Spinal cord (tissue), 10 donors: ENCODE measurements around the gene TRIP4. TPM values are rescaled to one million over a fixed set of nuclear protein-coding genes. Genes with fewer than 3 reads are reported as not detected.
A peak's percentile ranks its signal among the peaks of the same experiment; 100 is the strongest.

ENCODE experiments used
- DNase-seq, 6 donors: peaks; one replicate each; pipeline versions ENCODE4 v3.0.0 to v3.0.0-alpha.2; 2013 to 2015; ENCODE audit warnings: low spot score in 6 of 6, low read depth in 4 of 6
- H3K27ac ChIP-seq: one replicate; pipeline ENCODE4 v1.5.1; 2013; ENCODE audit warnings: low read depth, low read length, control low read depth
- H3K27me3 ChIP-seq: one replicate; pipeline ENCODE4 v1.6.1; 2013; ENCODE audit warnings: low read length; ENCODE audit not compliant: control insufficient read depth, insufficient read depth
- H3K36me3 ChIP-seq: one replicate; pipeline ENCODE4 v1.6.1; 2013; ENCODE audit warnings: low read length; ENCODE audit not compliant: control insufficient read depth, insufficient read depth
- H3K4me1 ChIP-seq: one replicate; pipeline ENCODE4 v1.6.1; 2013; ENCODE audit warnings: low read length; ENCODE audit not compliant: control insufficient read depth, insufficient read depth
- H3K4me3 ChIP-seq: one replicate; pipeline ENCODE4 v1.5.1; 2013; ENCODE audit warnings: low read depth, low read length, control low read depth
- H3K9me3 ChIP-seq: one replicate; pipeline ENCODE4 v1.6.1; 2013; ENCODE audit warnings: low read length; ENCODE audit not compliant: control insufficient read depth, insufficient read depth
- WGBS: methylation state at CpG from one replicate; pipeline ENCODE4 v1.1.5; 2013; ENCODE audit warnings: missing lambda C conversion rate; ENCODE audit not compliant: insufficient coverage; 5-methylcytosine and 5-hydroxymethylcytosine counted together
- polyA plus RNA-seq, 2 donors: library from polyadenylated mRNA; unstranded; fragments of 120-200 nt; gene quantifications; one replicate each; pipeline ENCODE4 v1.2.1, GENCODE V29; 2013; ENCODE audit not compliant: insufficient read length in 2 of 2
- total RNA-seq, 2 donors: library from RNA; depleted of rRNA in 1 of 2; stranded (reverse); fragments of 120-200 nt in 1 of 2; fragments of >200 nt in 1 of 2; gene quantifications; one replicate each; pipeline versions ENCODE4 v1.2.3 to v1.2.4, GENCODE V29; 2013 to 2014
- donor health status: healthy.

TRIP4 gene
- total and polyA plus RNA-seq, 4 donors = 15.3 to 28.4 (median 23.0) TPM

DNA sequence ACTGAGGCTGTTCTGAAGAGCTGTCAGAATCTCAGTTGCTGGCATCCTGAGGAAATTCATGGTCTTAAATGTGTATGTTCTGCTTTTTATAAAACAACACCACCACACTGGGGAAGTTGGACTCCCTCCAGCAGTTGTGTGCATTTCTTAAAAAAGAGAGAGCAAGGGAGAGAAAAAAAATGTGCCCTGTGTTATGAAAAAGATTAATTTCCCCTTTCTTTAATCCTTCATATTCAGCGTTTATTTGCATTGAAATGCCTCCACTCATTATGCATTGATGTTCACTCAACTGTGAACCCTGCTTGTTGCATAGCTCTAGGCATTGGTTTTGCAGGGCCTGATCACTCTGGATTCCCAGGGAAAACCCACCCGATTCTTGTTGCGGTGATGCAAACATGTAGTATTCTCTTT, 68.3 kb downstream of the TRIP4 start:
- H3K9me3 ChIP-seq = no peaks in the 10 kb centered on the region
- peaks cover 9% of the 10 kb centered on the region for H3K4me1 ChIP-seq
- H3K27me3 ChIP-seq = no peaks in the 10 kb centered on the region
- peak in 2 of 6 donors; percentile 55 to 74 for DNase-seq
- H3K27ac ChIP-seq = no peak overlapping the region
- H3K36me3 ChIP-seq = peaks cover 3% of the 10 kb centered on the region
- H3K4me3 ChIP-seq = no peak overlapping the region
- whole genome bisulfite sequencing = 19% methylated on average over 3 of the region's 3 CpGs

DNA sequence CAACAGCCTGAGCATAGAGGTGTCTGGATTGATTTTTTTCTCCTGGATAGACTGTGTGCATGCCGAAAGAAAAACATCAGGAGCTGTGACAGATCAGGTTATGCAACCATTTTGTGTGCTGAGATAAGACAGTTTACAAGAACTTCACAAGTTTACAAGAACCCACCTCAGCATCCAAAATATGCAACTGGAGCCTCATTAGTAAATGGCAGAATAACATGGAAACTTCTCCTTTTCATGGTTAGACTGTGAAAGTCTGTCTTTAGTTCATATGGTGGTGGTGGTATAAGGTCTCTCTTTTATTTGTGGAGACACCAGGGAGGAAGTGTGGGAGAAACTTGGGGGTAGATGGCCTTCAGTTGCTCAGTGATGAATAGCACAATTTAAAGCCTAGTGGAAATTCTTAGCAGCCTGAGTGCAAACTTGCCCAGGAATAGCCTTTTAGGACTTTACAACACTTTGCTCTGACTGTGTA, 69.0 kb downstream of the TRIP4 start:
- H3K4me1 ChIP-seq = peaks cover 10% of the 10 kb centered on the region

DNA sequence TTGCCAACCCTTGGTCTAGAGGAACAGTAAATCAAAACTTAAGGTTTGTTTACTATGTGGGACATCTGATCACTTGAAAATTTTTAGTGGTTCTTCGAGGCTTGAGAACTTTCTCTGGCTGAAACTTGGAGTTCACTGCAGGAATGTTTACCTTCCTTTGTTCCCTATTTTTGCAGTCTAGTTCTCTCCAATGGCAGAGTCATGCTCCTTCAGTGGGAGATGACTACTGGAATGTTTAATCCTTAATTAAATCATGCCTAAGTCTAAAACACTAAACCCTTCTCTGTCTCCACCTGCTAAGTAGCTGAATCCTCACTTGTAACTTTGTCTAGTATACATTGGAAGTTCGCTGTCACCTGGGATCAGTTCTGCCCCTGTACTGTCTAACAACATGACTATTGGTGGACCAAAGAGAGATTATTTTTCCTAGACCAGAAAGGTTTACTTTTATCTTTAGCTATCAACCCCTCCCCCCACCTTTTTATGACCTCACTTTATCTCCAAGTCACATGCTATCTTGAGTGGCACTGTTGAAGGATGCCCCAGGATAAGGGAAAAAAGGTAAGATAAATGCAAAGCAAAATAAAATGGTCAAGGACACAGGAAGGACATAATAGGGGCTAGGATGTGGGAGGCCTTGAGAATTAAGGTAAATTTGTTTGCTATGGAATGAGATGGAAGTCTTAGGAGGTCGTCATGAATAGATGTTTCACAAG, 71.6 kb downstream of the TRIP4 start:
- H3K36me3 ChIP-seq = no peaks in the 10 kb centered on the region
- H3K27ac ChIP-seq = no peak overlapping the region
- no peak for DNase-seq
- H3K27me3 ChIP-seq = no peaks in the 10 kb centered on the region
- WGBS = 55% methylated on average over 2 of the region's 3 CpGs
- no peak overlapping the region for H3K4me3 ChIP-seq
- peaks cover 19% of the 10 kb centered on the region for H3K4me1 ChIP-seq
- no peaks in the 10 kb centered on the region for H3K9me3 ChIP-seq

More for the DNA sequence above, 69.0 kb downstream of the TRIP4 start:
- Histone ChIP-seq H3K4me3 (no peak overlapping the region), H3K36me3 (no peaks in the 10 kb centered on the region), H3K27me3 (no peaks in the 10 kb centered on the region), H3K9me3 (no peaks in the 10 kb centered on the region), H3K27ac (peak overlapping the region; percentile 16)
- WGBS = 40% methylated on average over 1 of the region's 1 CpG
- no peak for DNase-seq

DNA sequence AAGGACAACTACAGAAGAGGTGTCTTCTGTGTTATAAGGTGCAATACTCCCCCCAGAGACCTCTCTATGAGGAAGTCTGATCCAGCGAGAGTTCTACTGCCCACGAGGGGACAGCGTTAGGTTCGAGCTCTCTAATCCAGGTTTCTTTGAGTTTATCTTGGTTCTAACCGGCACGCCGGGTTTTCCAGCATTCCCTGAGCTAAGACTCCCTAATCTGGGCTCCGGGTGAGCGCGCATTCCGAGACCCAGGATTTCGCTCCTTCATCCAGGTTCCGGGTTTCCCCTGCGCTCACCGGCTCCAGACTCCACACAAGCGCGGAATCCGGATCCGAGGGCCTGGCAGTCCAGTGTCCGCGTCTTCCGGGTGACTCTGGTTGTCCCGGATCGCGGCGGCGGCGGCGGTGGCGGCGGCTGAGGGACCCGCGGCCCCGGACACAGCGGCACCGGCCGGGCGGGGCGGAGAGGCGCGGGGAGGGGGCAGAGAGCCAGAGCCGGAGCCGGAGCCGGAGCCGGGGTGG, 72.6 kb downstream of the TRIP4 start, which contains the start of gene ZNF609:
Gene ZNF609, plus strand, starts transcription at position 373 of the 518 bp plus-strand sequence. CDS start 38,842 bp downstream, outside the sequence.
- Histone ChIP-seq H3K36me3 (no peaks in the 10 kb centered on the region), H3K4me3 (peak within 1 kb of the TSS; percentile 51), H3K27me3 (no peaks in the 10 kb centered on the region), H3K9me3 (no peaks in the 10 kb centered on the region), H3K4me1 (peaks cover 19% of the 10 kb centered on the region), H3K27ac (peak within 1 kb of the TSS; percentile 86)
- DNase-seq = peak; percentile 90 to 99 (median 94)
- under 1% methylated on average over 38 of the region's 45 CpGs for WGBS

DNA sequence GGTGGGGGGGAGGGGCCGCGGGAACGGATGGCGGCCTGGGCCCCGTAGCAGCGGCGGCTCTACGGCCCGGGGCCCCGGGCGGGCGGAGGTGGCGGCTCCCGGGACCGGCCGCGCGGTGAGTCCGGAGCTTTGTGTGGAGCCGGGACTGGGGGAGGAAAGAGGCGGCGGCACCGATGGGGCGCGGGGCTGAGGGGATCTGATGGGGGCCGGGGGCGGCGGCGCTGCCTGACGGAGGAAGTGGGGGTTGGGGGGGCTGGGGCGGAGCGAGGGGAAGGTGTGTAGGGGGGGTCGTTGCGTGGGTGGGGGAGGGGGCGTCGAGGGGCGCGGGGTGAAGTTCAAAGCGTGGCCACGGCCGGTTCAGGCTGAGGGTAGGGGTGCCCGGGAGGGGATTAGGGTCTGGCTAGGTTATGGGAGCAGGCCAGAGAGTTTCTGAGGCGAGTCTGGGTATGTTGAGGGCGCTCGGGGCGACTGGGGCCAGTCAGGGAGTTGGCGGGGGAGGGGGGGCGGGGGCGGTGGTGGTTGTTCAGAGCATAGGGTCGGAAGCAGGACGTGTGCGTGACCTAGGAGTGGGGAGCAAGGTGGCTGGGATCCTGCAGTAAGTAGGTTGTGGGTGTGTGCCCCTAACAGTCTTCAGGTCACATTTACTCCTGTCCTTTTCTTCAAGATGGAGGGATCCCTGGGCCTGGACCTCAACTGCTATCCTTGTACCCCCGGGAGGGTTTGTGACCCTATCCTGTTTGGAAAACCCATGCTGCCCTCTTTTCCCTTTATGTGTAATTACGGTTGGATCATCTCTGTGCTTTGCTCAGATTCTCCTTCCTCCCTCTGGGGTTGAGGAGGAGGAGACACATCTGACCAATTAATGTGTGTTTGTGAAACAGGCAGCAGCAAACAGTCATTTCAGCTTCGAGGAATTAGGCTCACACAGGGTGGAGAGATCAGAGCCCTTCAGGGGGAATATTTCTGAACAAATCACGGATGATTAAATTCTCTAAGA, 73.4 kb downstream of the TRIP4 start:
- Histone ChIP-seq H3K27me3 (no peaks in the 10 kb centered on the region), H3K4me3 (peak overlapping the region; percentile 50), H3K9me3 (no peaks in the 10 kb centered on the region), H3K27ac (peak overlapping the region; percentile 86), H3K36me3 (no peaks in the 10 kb centered on the region), H3K4me1 (peaks cover 22% of the 10 kb centered on the region)
- DNase-seq = peak; percentile 38 to 94 (median 62)
- WGBS = 0% methylated on average over 20 of the region's 56 CpGs

DNA sequence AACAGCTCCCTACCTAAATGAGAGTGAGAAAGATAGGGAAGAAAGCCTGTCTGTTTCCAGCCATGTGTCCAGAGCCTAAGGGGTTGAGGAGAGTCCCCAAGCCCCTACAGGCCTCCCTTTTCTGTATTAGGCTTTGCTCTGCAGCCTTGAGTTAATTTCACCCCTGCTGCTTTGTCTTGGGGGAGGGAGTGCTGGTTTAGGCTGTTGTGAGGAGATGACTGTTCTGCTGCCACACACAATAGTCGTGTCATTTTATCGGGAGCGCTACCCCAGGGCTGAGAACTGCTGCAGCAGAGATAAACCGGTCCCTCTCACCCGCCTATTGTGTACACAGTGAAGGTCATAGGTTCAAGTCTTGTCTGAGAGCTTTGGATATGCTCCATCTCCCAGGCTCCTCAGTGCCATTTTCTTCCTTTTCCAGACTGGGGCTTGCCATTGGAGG, 74.1 kb downstream of the TRIP4 start:
- WGBS = 0% methylated on average over 5 of the region's 5 CpGs
- no peaks in the 10 kb centered on the region for H3K36me3 ChIP-seq
- peak in 3 of 6 donors; percentile 43 to 88 (median 82) for DNase-seq
- peaks cover 22% of the 10 kb centered on the region for H3K4me1 ChIP-seq
- H3K4me3 ChIP-seq = peak overlapping the region; percentile 50
- H3K27ac ChIP-seq = peak overlapping the region; percentile 86
- no peaks in the 10 kb centered on the region for H3K9me3 ChIP-seq
- H3K27me3 ChIP-seq = no peaks in the 10 kb centered on the region

DNA sequence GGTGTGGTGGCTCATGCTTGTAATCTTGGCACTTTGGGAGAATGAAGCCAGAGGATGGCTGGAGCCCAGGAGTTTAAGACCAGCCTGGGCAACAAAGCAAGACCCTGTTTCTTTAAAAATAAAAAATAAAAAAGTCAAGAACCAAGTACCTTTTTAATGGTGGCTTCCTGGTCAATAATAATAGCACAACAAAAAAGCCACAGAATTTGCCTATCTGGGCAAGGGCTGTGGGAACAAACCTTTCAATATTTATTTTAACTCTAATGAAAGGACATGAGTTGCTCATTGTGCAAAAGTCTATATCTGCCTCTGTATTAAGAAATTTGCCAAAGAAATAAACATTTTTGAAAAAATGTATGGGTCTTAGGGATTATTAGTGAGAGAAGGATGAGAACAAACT, 74.9 kb downstream of the TRIP4 start:
- no peak for DNase-seq
- Histone ChIP-seq H3K36me3 (no peaks in the 10 kb centered on the region), H3K27ac (peak overlapping the region; percentile 86), H3K27me3 (no peaks in the 10 kb centered on the region), H3K9me3 (no peaks in the 10 kb centered on the region), H3K4me3 (no peak overlapping the region), H3K4me1 (peaks cover 25% of the 10 kb centered on the region)

DNA sequence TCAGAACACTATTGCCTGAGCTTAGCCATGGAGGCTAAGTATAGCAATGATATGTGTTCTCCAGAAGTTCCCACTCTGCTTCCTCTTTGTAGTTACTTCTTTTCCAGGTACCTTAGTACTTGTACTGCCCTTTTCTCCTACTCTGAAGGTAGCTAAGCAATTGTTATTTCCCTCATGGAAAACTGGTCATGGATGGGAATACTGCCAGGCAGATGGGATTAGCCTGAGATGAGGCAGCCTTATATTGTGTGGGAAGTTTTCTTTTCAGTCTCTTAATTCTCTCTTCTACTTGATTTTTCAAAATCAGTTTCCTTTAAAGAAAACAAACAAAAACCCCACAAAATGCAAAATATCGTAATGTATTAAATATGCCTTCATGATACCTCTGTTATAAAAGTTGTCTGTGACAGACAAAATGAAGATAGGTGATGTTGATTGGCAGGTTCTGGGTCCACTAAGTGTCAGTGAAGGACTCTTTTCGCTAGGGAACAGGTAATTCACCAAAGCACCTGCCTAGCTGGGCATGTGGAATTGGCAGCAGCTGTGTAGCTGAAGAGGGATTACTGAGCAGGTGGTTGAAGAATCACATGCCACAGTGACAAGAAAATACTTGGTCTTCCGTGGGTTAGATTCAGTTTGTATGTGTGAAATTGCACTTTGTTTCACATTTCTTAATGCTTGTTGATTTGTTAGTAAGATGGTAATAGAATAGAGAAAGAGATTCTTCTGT, 76.8 kb downstream of the TRIP4 start:
- Histone ChIP-seq H3K27me3 (no peaks in the 10 kb centered on the region), H3K4me1 (peaks cover 27% of the 10 kb centered on the region), H3K4me3 (no peak overlapping the region), H3K9me3 (no peaks in the 10 kb centered on the region), H3K36me3 (peaks cover 3% of the 10 kb centered on the region), H3K27ac (no peak overlapping the region)
- 20% methylated on average over 2 of the region's 3 CpGs for WGBS
- DNase-seq = peak in 1 of 6 donors; percentile 24
